DOHH2 (cell line): Measurements from ENCODE around the gene FIGN.

ENCODE experiments used
- H3F3A ChIP-seq: fragments of 200-600 bp; sonication (generic), shearing (Covaris generic); 2 replicates; pipeline ENCODE4 v1.6.0; 2016; ENCODE audit warnings: antibody characterized with exemption, mild to moderate bottlenecking; ENCODE audit not compliant: control insufficient read depth, insufficient read depth
- H3K27ac ChIP-seq: fragments of 200-600 bp; sonication (generic); 2 replicates; pipeline ENCODE4 v1.5.1; 2014; ENCODE audit warnings: low read depth, mild to moderate bottlenecking, low read length, moderate library complexity
- H3K27me3 ChIP-seq: fragments of 200-600 bp; sonication (generic); 2 replicates; pipeline ENCODE4 v1.6.1; 2014; ENCODE audit warnings: mild to moderate bottlenecking, low read length, mixed read lengths; ENCODE audit not compliant: control insufficient read depth
- H3K36me3 ChIP-seq: fragments of 200-600 bp; sonication (generic); 2 replicates; pipeline ENCODE4 v1.6.1; 2014; ENCODE audit warnings: mild to moderate bottlenecking, low read length, moderate library complexity, mixed read lengths; ENCODE audit not compliant: control insufficient read depth
- H3K4me1 ChIP-seq: fragments of 200-600 bp; sonication (generic); 2 replicates; pipeline ENCODE4 v1.6.1; 2014; ENCODE audit warnings: mild to moderate bottlenecking, low read length, mixed read lengths; ENCODE audit not compliant: control insufficient read depth
- H3K4me2 ChIP-seq: fragments of 200-600 bp; sonication (generic); 2 replicates; pipeline ENCODE4 v1.6.0; 2014; ENCODE audit warnings: mild to moderate bottlenecking, low read length, moderate library complexity
- H3K4me3 ChIP-seq: fragments of 200-600 bp; sonication (generic); 2 replicates; pipeline ENCODE4 v1.5.1; 2014; ENCODE audit warnings: mild to moderate bottlenecking, low read length, mixed read lengths
- H3K79me2 ChIP-seq: fragments of 200-600 bp; sonication (generic); 2 replicates; pipeline ENCODE4 v1.6.1; 2014; ENCODE audit warnings: mild to moderate bottlenecking, low read length, mixed read lengths; ENCODE audit not compliant: control insufficient read depth
- H3K9me2 ChIP-seq: fragments of 200-600 bp; sonication (generic); replicated peaks from 2 replicates; pipeline ENCODE4 v1.6.1; 2014; ENCODE audit warnings: mild to moderate bottlenecking, low read length, mixed read lengths; ENCODE audit not compliant: control insufficient read depth
- H3K9me3 ChIP-seq: fragments of 200-600 bp; sonication (generic); 2 replicates; pipeline ENCODE4 v1.6.1; 2014; ENCODE audit warnings: antibody characterized with exemption, low read length, mixed read lengths; ENCODE audit not compliant: control insufficient read depth, insufficient read depth
- H4K20me1 ChIP-seq: fragments of 200-600 bp; sonication (generic); 2 replicates; pipeline ENCODE4 v1.6.0; 2014; ENCODE audit warnings: low read depth, mild to moderate bottlenecking, antibody characterized with exemption, low read length, moderate library complexity; ENCODE audit not compliant: control insufficient read depth, insufficient read depth
- CTCF ChIP-seq: fragments of 200-600 bp; sonication (generic); IDR thresholded peaks from one replicate; pipeline ENCODE4 v1.5.1; 2014; ENCODE audit warnings: antibody characterized with exemption, mild to moderate bottlenecking, low read depth, low read length; ENCODE audit not compliant: poor library complexity, severe bottlenecking
- EZH2phosphoT487 ChIP-seq: fragments of 200-600 bp; sonication (generic); IDR thresholded peaks from 2 replicates; pipeline ENCODE4 v1.6.1; 2017; ENCODE audit warnings: borderline replicate concordance, mild to moderate bottlenecking, antibody characterized with exemption, low read length, moderate library complexity, mixed read lengths

Gene FIGN

GRCh38 chr2:163574309-163574708, 161.5 kb downstream of the FIGN start:
- Histone ChIP-seq H3F3A (no peaks in the 10 kb centered on the region), H3K9me2 (no peaks in the 10 kb centered on the region), H3K27me3 (no peaks in the 10 kb centered on the region), H3K36me3 (no peaks in the 10 kb centered on the region), H3K4me3 (no peak overlapping the region), H3K27ac (no peak overlapping the region), H3K79me2 (no peaks in the 10 kb centered on the region), H3K4me1 (no peaks in the 10 kb centered on the region), H3K4me2 (no peak overlapping the region), H3K9me3 (no peaks in the 10 kb centered on the region), H4K20me1 (no peaks in the 10 kb centered on the region)
- no peak for TF ChIP-seq EZH2phosphoT487
- no peak for TF ChIP-seq CTCF

- no peaks in the 10 kb centered on the region for H3F3A ChIP-seq
- no peak overlapping the region for H3K27ac ChIP-seq
- H3K36me3 ChIP-seq, result no peaks in the 10 kb centered on the region
- no peak overlapping the region for H3K4me2 ChIP-seq
- no peak overlapping the region for H3K4me3 ChIP-seq
- no peaks in the 10 kb centered on the region for H3K9me3 ChIP-seq
- TF ChIP-seq CTCF (no peak), EZH2phosphoT487 (no peak)
- no peaks in the 10 kb centered on the region for H3K4me1 ChIP-seq
- no peaks in the 10 kb centered on the region for H3K27me3 ChIP-seq
- H4K20me1 ChIP-seq, result no peaks in the 10 kb centered on the region
- H3K79me2 ChIP-seq, result no peaks in the 10 kb centered on the region
- no peaks in the 10 kb centered on the region for H3K9me2 ChIP-seq
These were observed 162.2 kb downstream of the FIGN start for GRCh38 chr2:163573652-163574051.

- TF ChIP-seq CTCF (no peak), EZH2phosphoT487 (no peak)
- H3K4me2 ChIP-seq, result no peak overlapping the region
- no peaks in the 10 kb centered on the region for H3K9me2 ChIP-seq
These were observed 163.0 kb downstream of the FIGN start for GRCh38 chr2:163572850-163573249.

More at GRCh38 chr2:163572850-163573249, 163.0 kb downstream of the FIGN start:
- Histone ChIP-seq H3K4me1 (no peaks in the 10 kb centered on the region), H3F3A (no peaks in the 10 kb centered on the region), H3K4me3 (no peak overlapping the region), H3K27ac (no peak overlapping the region), H3K9me3 (no peaks in the 10 kb centered on the region), H4K20me1 (no peaks in the 10 kb centered on the region), H3K27me3 (no peaks in the 10 kb centered on the region), H3K36me3 (no peaks in the 10 kb centered on the region), H3K79me2 (no peaks in the 10 kb centered on the region)
